PFSK-1 (cell line): ENCODE results near the gene CCDC89.

Experiments
- POLR2AphosphoS5 ChIP-seq: IDR thresholded peaks from 2 replicates; pipeline ENCODE4 v1.6.1; 2012; ENCODE audit warnings: low read depth, mild to moderate bottlenecking, control low read depth, low read length, moderate library complexity
- SIN3A ChIP-seq: IDR thresholded peaks from 2 replicates; pipeline ENCODE4 v1.6.1; 2012; ENCODE audit warnings: mild to moderate bottlenecking, low read length, moderate library complexity, borderline replicate concordance; ENCODE audit not compliant: insufficient read depth
- TAF1 ChIP-seq: IDR thresholded peaks from 2 replicates; pipeline ENCODE4 v1.6.1; 2012; ENCODE audit warnings: low read length, control low read depth, borderline replicate concordance; ENCODE audit not compliant: insufficient read depth

- TF ChIP-seq TAF1 (no peak), POLR2AphosphoS5 (no peak), SIN3A (no peak)
These were observed 8.5 kb upstream of the CCDC89 start for GRCh38 chr11:85694385-85694980.
